Naive thymus-derived CD8-positive, alpha-beta T cell (primary cell): ENCODE measurements around the gene C5orf46. TPM values are rescaled to one million over a fixed set of nuclear protein-coding genes. Genes with fewer than 3 reads are reported as not detected.
"Not testable (repeated sequence)": the region's sequence is repeated elsewhere in the genome, so short reads cannot be mapped to it uniquely, and the experiment has no call there.

ENCODE experiments used
- ATAC-seq, 2 donors: fragments of 150-1000 bp; cut with Tn5 transposase in 1 of 2; sonication (Bioruptor Pico), chemical (Tn5 transposase) in 1 of 2; 1 replicate in 1 of 2; 2 replicates in 1 of 2; pipeline ENCODE4 v1.10.0; 2021; ENCODE audit warnings: mild to moderate bottlenecking in 2 of 2, moderate library complexity in 2 of 2
- POLR2A ChIA-PET: fragments of 350-600 bp; sonication (Branson Sonifier 250); formaldehyde crosslinking; loops from one replicate; lab custom pipeline; 2021; ENCODE audit warnings: antibody characterized with exemption; lab: Charles Lee
- DNase-seq, 10 donors: peaks; one replicate each; pipeline versions ENCODE4 v3.0.0 to v3.0.0-alpha.2; 2020 to 2022
- H3K27ac Mint-ChIP-seq, 10 donors: one replicate each; pipeline ENCODE4 v1.8.0; 2020 to 2022; ENCODE audit warnings: mild to moderate bottlenecking in 10 of 10, mixed read lengths in 10 of 10, moderate library complexity in 4 of 10, inconsistent platforms in 1 of 10
- H3K27me3 Mint-ChIP-seq, 5 donors: one replicate each; pipeline ENCODE4 v1.8.0; 2021 to 2022; ENCODE audit warnings: mixed read lengths in 5 of 5
- H3K36me3 Mint-ChIP-seq, 3 donors: one replicate each; pipeline ENCODE4 v1.8.0; 2020 to 2022; ENCODE audit warnings: mixed read lengths in 3 of 3, mild to moderate bottlenecking in 2 of 3, inconsistent platforms in 1 of 3
- H3K4me1 Mint-ChIP-seq, 4 donors: one replicate each; pipeline ENCODE4 v1.8.0; 2021 to 2022; ENCODE audit warnings: mixed read lengths in 4 of 4
- H3K4me3 Mint-ChIP-seq, 10 donors: one replicate each; pipeline ENCODE4 v1.8.0; 2020 to 2022; ENCODE audit warnings: mild to moderate bottlenecking in 10 of 10, mixed read lengths in 10 of 10, moderate library complexity in 6 of 10, inconsistent platforms in 1 of 10
- H3K9me3 Mint-ChIP-seq, 9 donors: one replicate each; pipeline ENCODE4 v1.8.0; 2020 to 2022; ENCODE audit warnings: mixed read lengths in 9 of 9, mild to moderate bottlenecking in 3 of 9, inconsistent platforms in 1 of 9, moderate library complexity in 1 of 9
- polyA plus RNA-seq, 3 donors: library from polyadenylated mRNA; unstranded; fragments of 300-500 nt; fragmentation: Illumina TruSeq; gene quantifications; one replicate each; pipeline ENCODE4 v1.2.3, GENCODE V29; 2021
- total RNA-seq, 8 experiments: library from RNA in 2 of 8; stranded (reverse) in 2 of 8; gene quantifications; one replicate each; pipeline ENCODE4 v1.2.3 and lab custom pipeline; 2021 to 2026

The C5orf46 gene
- total RNA-seq (not detected), polyA plus RNA-seq (not detected), total RNA-seq (lab: John Stamatoyannopoulos, UW) (0 reads per million in 6 experiments)

GRCh38 chr5:147906326-147907095 lies at the start of gene C5orf46:
TSS of gene C5orf46 (minus strand) at chr5:147906538. CDS start at chr5:147906501, 37 bp downstream.
- Mint-ChIP-seq H3K27me3 (peaks cover 0 to 2% (median 0%) of the 10 kb centered on the region in 5 donors), H3K36me3 (no peaks in the 10 kb centered on the region), H3K4me3 (no peak within 1 kb of the TSS), H3K9me3 (peaks cover 0 to 3% (median 0%) of the 10 kb centered on the region in 9 donors), H3K4me1 (no peaks in the 10 kb centered on the region), H3K27ac (no peak within 1 kb of the TSS)
- no peak for ATAC-seq
- POLR2A ChIA-PET, result no interaction called here
- DNase-seq, result no peak

GRCh38 chr5:147954971-147955370 lies 48.6 kb upstream of the C5orf46 start:
- POLR2A ChIA-PET, result no interaction called here
- ATAC-seq (no peak), DNase-seq (no peak)
- no peaks in the 10 kb centered on the region for H3K4me1 Mint-ChIP-seq
- peaks cover 0 to 3% (median 0%) of the 10 kb centered on the region in 5 donors for H3K27me3 Mint-ChIP-seq
- no peak overlapping the region for H3K27ac Mint-ChIP-seq
- no peaks in the 10 kb centered on the region for H3K36me3 Mint-ChIP-seq
- no peak overlapping the region for H3K4me3 Mint-ChIP-seq
- H3K9me3 Mint-ChIP-seq, result peaks cover 0 to 2% (median 0%) of the 10 kb centered on the region in 9 donors

GRCh38 chr5:147949711-147950573 lies 43.6 kb upstream of the C5orf46 start:
- no peak for ATAC-seq
- no peaks in the 10 kb centered on the region for H3K9me3 Mint-ChIP-seq
- POLR2A ChIA-PET, result no interaction called here
- no peaks in the 10 kb centered on the region for H3K4me1 Mint-ChIP-seq
- no peak overlapping the region for H3K4me3 Mint-ChIP-seq
- no peak overlapping the region for H3K27ac Mint-ChIP-seq
- peaks cover 0 to 9% (median 2%) of the 10 kb centered on the region in 5 donors for H3K27me3 Mint-ChIP-seq
- no peak for DNase-seq
- H3K36me3 Mint-ChIP-seq, result no peaks in the 10 kb centered on the region

- ATAC-seq, POLR2A ChIA-PET: not testable (repeated sequence)
These were observed 40.4 kb upstream of the C5orf46 start for GRCh38 chr5:147946658-147947274.

GRCh38 chr5:147939431-147940114 lies 33.2 kb upstream of the C5orf46 start:
- no peak for ATAC-seq
- Mint-ChIP-seq H3K9me3 (peaks cover 0 to 7% (median 0%) of the 10 kb centered on the region in 9 donors), H3K27ac (no peak overlapping the region), H3K4me1 (no peaks in the 10 kb centered on the region), H3K36me3 (no peaks in the 10 kb centered on the region), H3K27me3 (peaks cover 0 to 7% (median 4%) of the 10 kb centered on the region in 5 donors), H3K4me3 (no peak overlapping the region)
- no peak for DNase-seq
- POLR2A ChIA-PET, result no interaction called here

More at GRCh38 chr5:147946658-147947274, 40.4 kb upstream of the C5orf46 start:
- DNase-seq, H3K27me3 Mint-ChIP-seq, H3K4me1 Mint-ChIP-seq, H3K4me3 Mint-ChIP-seq, H3K9me3 Mint-ChIP-seq, H3K27ac Mint-ChIP-seq, H3K36me3 Mint-ChIP-seq: not testable (repeated sequence)

- POLR2A ChIA-PET, result no interaction called here
- H3K36me3 Mint-ChIP-seq, result no peaks in the 10 kb centered on the region
- no peak overlapping the region for H3K27ac Mint-ChIP-seq
- peaks cover 0 to 2% (median 0%) of the 10 kb centered on the region in 9 donors for H3K9me3 Mint-ChIP-seq
- DNase-seq (no peak), ATAC-seq (no peak)
- peaks cover 0 to 7% (median 7%) of the 10 kb centered on the region in 5 donors for H3K27me3 Mint-ChIP-seq
- no peak overlapping the region for H3K4me3 Mint-ChIP-seq
- no peaks in the 10 kb centered on the region for H3K4me1 Mint-ChIP-seq
These were observed 28.7 kb upstream of the C5orf46 start for GRCh38 chr5:147935032-147935431.

GRCh38 chr5:147930769-147931168 lies 24.4 kb upstream of the C5orf46 start:
- Mint-ChIP-seq H3K27me3 (peaks cover 0 to 3% (median 0%) of the 10 kb centered on the region in 5 donors), H3K27ac (no peak overlapping the region), H3K4me3 (no peak overlapping the region), H3K36me3 (no peaks in the 10 kb centered on the region), H3K4me1 (no peaks in the 10 kb centered on the region), H3K9me3 (peaks cover 0 to 9% (median 0%) of the 10 kb centered on the region in 9 donors)
- POLR2A ChIA-PET, result no interaction called here
- ATAC-seq, result no peak
- no peak for DNase-seq

- H3K27ac Mint-ChIP-seq, result no peak overlapping the region
- H3K9me3 Mint-ChIP-seq, result peaks cover 0 to 9% (median 0%) of the 10 kb centered on the region in 9 donors
- no peak for DNase-seq
- H3K36me3 Mint-ChIP-seq, result no peaks in the 10 kb centered on the region
- peaks cover 0 to 7% (median 0%) of the 10 kb centered on the region in 5 donors for H3K27me3 Mint-ChIP-seq
- POLR2A ChIA-PET, result no interaction called here
- no peak for ATAC-seq
- H3K4me1 Mint-ChIP-seq, result no peaks in the 10 kb centered on the region
- H3K4me3 Mint-ChIP-seq, result no peak overlapping the region
These were observed 21.6 kb upstream of the C5orf46 start for GRCh38 chr5:147927901-147928300.

- no peak for ATAC-seq
- Mint-ChIP-seq H3K9me3 (peaks cover 0 to 9% (median 1%) of the 10 kb centered on the region in 9 donors), H3K27ac (no peak overlapping the region), H3K4me1 (no peaks in the 10 kb centered on the region), H3K36me3 (no peaks in the 10 kb centered on the region), H3K27me3 (peaks cover 0 to 8% (median 5%) of the 10 kb centered on the region in 5 donors), H3K4me3 (no peak overlapping the region)
- POLR2A ChIA-PET, result no interaction called here
- DNase-seq, result no peak
These were observed 18.7 kb upstream of the C5orf46 start for GRCh38 chr5:147925020-147925419.

GRCh38 chr5:147921136-147921535 lies 14.8 kb upstream of the C5orf46 start:
- Mint-ChIP-seq H3K36me3 (no peaks in the 10 kb centered on the region), H3K27ac (no peak overlapping the region), H3K9me3 (peaks cover 0 to 4% (median 0%) of the 10 kb centered on the region in 9 donors), H3K4me3 (no peak overlapping the region), H3K27me3 (peaks cover 0 to 12% (median 7%) of the 10 kb centered on the region in 5 donors), H3K4me1 (no peaks in the 10 kb centered on the region)
- POLR2A ChIA-PET, result no interaction called here
- ATAC-seq (no peak), DNase-seq (no peak)

GRCh38 chr5:147920420-147921030 lies 14.2 kb upstream of the C5orf46 start:
- no peaks in the 10 kb centered on the region for H3K4me1 Mint-ChIP-seq
- H3K36me3 Mint-ChIP-seq, result no peaks in the 10 kb centered on the region
- peaks cover 0 to 12% (median 7%) of the 10 kb centered on the region in 5 donors for H3K27me3 Mint-ChIP-seq
- POLR2A ChIA-PET, result no interaction called here
- H3K27ac Mint-ChIP-seq, result no peak overlapping the region
- DNase-seq (no peak), ATAC-seq (no peak)
- no peak overlapping the region for H3K4me3 Mint-ChIP-seq
- H3K9me3 Mint-ChIP-seq, result peaks cover 0 to 3% (median 0%) of the 10 kb centered on the region in 9 donors

GRCh38 chr5:147918899-147919298 lies 12.6 kb upstream of the C5orf46 start:
- ATAC-seq, result no peak
- H3K27ac Mint-ChIP-seq, result no peak overlapping the region
- POLR2A ChIA-PET, result no interaction called here
- no peaks in the 10 kb centered on the region for H3K4me1 Mint-ChIP-seq
- H3K27me3 Mint-ChIP-seq, result peaks cover 0 to 8% (median under 1%) of the 10 kb centered on the region in 5 donors
- H3K36me3 Mint-ChIP-seq, result no peaks in the 10 kb centered on the region
- peaks cover 0 to 3% (median 0%) of the 10 kb centered on the region in 9 donors for H3K9me3 Mint-ChIP-seq
- H3K4me3 Mint-ChIP-seq, result no peak overlapping the region
- DNase-seq, result no peak
